ENCODE results near the gene TSPAN3. TPM values are rescaled to one million over a fixed set of nuclear protein-coding genes. Genes with fewer than 3 reads are reported as not detected.

TSPAN3 gene
- total and polyA plus RNA-seq, 2 donors (not counting 1 experiment from before 2014, with no cell fraction given): 109 to 130 TPM

- Histone ChIP-seq H2AFZ (ENCODE audit: insufficient read depth, low read depth, low read length, poor library complexity, severe bottlenecking) (no peak overlapping the region), H3K9ac (ENCODE audit: low read length) (no peak overlapping the region), H3K4me2 (replicated peaks; ENCODE audit: low read depth, low read length, poor library complexity, severe bottlenecking) (peak overlapping the region; percentile 39), H3K36me3 (replicated peaks in 1 of 2; ENCODE audit: control extremely low read depth in 1 of 2, control insufficient read depth in 1 of 2, extremely low read depth in 1 of 2, insufficient read depth in 2 of 2, low read length in 1 of 2) (peaks cover 0 to 34% of the 10 kb centered on the region in 2 experiments), H4K20me1 (ENCODE audit: control insufficient read depth, insufficient read depth, low read length, poor library complexity, severe bottlenecking) (peaks cover 22% of the 10 kb centered on the region), H3K4me1 (ENCODE audit: control insufficient read depth in 2 of 2, insufficient read depth in 2 of 2, low read length in 2 of 2) (peaks cover 12 to 35% of the 10 kb centered on the region in 2 donors), H3K79me2 (ENCODE audit: control insufficient read depth, insufficient read depth, low read length) (no peaks in the 10 kb centered on the region), H3K9me3 (ENCODE audit: control extremely low read depth in 1 of 3, control insufficient read depth in 2 of 3, insufficient read depth in 1 of 3, low read length in 2 of 3) (no peaks in the 10 kb centered on the region), H3K4me3 (ENCODE audit: control extremely low read depth in 1 of 5, extremely low read depth in 1 of 5, insufficient read depth in 1 of 5, low read depth in 2 of 5, low read length in 4 of 5) (no peak overlapping the region), H3K27me3 (replicated peaks in 1 of 4; ENCODE audit: control extremely low read depth in 1 of 4, control insufficient read depth in 3 of 4, insufficient read depth in 4 of 4, low read length in 3 of 4) (no peaks in the 10 kb centered on the region), H3K27ac (ENCODE audit: low read length in 2 of 2) (peak overlapping the region in 1 of 2 donors; percentile 32)
- peak overlapping the region; percentile 56 for H3K27ac Mint-ChIP-seq
- 79% methylated on average over 22 of the region's 22 CpGs for WGBS (ENCODE audit: insufficient coverage)
- H3K4me1 Mint-ChIP-seq: peaks cover 21% of the 10 kb centered on the region
- H3K4me3 Mint-ChIP-seq: no peak overlapping the region
- no peaks in the 10 kb centered on the region for H3K9me3 Mint-ChIP-seq (ENCODE audit: insufficient read depth)
- DNase-seq: peak; percentile 23
- TF ChIP-seq CTCF (IDR thresholded peaks at IDR 0.05) (no peak), EZH2 (IDR thresholded peaks at IDR 0.05; ENCODE audit: borderline replicate concordance, insufficient read depth, low read depth, low read length, poor library complexity, severe bottlenecking) (no peak)
- H3K27me3 Mint-ChIP-seq: no peaks in the 10 kb centered on the region
- intact Hi-C loops (cut with micrococcal nuclease): loop anchor here (2.0 to 5.0 kb wide), 3 partner anchors 37 to 793 kb away; no protein-coding TSS in a partner anchor
- ATAC-seq (ENCODE audit: low read depth): no peak
- ChIA-PET CTCF (interaction anchor here (0.7 to 7.5 kb wide), 15 partner anchors 8 to 795 kb away, joined by 3 to 67 read pairs (median 7); partner anchors contain the start of gene SCAPER), POLR2A (no interaction called here)
Observed at GRCh38 chr15:77030048-77030927, 40.6 kb downstream of the TSPAN3 start.

Measured in B cell (primary cell).